A204.1 (cell line): ENCODE measurements around the gene SPESP1.

ENCODE experiments used
- FAIRE-seq: peaks from 2 replicates; lab custom pipeline; 2012; peaks lifted over from hg19 to GRCh38; lab: Jason Lieb, UNC

Gene SPESP1

DNA sequence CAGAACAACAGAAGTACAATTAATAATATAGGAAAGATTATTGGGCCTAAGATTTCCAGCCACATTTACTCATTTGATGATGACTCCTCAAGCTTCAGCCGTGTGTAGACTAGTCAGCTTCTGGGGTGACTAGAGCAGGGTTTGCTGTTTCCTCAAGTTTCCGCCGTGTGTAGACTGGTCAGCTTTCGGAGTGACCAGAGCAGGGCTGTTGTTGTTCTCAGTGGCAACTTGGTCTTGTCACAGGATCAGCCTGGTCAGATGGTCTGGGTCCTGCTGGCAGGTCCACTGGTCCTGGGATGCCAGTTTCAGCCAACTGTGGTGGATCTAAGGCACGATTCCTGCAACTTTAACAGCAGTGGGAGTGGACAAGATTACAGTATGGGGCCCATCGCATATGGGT is 62.4 kb downstream of the SPESP1 start:
- no peak for FAIRE-seq

DNA sequence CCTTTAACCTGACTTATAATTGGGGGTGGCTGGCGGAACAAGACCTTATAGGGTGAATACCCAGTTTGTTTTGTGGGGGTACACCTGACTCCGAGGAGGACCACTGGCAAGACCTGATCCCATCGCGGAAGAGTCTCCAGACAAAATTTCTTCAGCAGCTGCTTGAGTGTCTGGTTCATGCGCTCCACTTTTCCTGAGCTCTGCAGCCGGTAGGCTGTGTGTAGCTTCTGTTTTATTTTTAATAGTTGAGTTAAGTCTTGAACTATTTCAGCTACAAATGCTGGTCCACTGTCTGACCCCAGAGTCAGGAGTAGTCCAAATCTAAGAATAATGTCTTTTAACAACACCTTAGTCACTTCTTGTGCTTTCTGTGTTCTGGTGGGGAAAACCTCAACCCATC is 63.0 kb downstream of the SPESP1 start:
- FAIRE-seq: no peak

DNA sequence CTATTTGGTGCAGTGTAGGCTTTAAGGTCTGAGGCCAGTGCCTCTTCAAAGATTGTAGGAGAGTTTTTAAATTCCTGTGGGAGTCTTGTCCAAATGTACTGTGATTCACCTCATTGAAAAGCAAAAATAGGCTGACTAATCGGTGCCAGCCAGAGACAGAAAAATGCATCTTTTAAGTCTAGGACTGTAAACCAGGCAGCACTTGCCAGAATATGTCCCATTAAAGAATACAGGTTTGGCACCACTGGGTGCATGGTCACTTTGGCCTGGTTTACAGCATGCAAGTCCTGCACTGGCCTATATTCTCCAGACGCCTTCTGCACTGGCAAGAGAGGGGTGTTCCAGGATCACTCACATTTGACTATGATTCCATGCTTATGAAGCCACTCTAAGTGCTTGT is 63.8 kb downstream of the SPESP1 start:
- FAIRE-seq: no peak

DNA sequence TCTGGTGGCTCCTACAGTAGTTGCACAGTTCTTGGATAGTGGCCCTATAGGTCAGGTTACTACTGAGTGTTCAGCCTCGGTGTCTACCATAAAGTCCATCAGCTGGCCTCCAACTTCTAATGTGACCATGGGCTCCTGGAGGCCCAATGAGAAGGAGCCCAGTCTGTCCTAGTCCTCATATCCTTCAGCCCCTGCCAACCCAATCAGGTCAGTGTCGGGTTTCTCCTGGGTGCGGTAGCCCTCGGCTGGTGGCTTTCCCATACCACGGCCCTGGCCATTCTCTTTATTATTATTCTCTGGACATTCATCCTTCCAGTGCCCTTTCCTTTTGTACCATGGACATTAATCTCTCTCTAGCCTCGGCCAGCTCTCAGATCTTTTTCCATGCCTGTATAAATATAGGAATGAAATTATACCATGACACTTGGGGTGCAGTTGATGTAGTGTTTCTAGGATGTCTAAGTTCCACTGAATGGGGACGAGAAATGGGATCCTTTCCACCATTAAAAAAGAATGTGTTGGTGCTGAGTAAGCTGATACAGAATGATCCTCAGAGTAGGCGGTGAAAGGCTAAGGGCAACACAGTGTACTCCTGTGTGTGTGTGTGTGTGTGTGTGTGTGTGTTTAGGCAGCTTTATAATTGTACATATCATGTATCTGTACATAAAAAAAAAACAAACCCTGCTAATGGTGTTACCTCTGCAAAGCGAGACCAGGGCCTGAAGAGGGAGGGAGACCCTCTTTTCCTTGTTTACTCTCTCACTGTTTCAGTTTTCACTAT is 64.8 kb downstream of the SPESP1 start:
- FAIRE-seq: no peak
